Ascending aorta (tissue), 2 donors: Measurements from ENCODE around the gene F10. TPM values are rescaled to one million over a fixed set of nuclear protein-coding genes. Genes with fewer than 3 reads are reported as not detected.

Source experiments
- DNase-seq, 2 donors: peaks; one replicate each; pipeline ENCODE4 v3.0.0-alpha.2; 2019; ENCODE audit warnings: low spot score in 2 of 2
- H3K27ac ChIP-seq, 2 donors: fragments of 200-600 bp; sonication (generic); one replicate each; pipeline ENCODE4 v1.5.1; 2016 to 2017; ENCODE audit warnings: mild to moderate bottlenecking in 1 of 2
- H3K27me3 ChIP-seq: fragments of 200-600 bp; sonication (generic); one replicate; pipeline ENCODE4 v1.5.1; 2017
- H3K36me3 ChIP-seq, 2 donors: fragments of 200-600 bp; sonication (generic); one replicate each; pipeline ENCODE4 v1.5.1; 2016
- H3K4me1 ChIP-seq, 2 donors: fragments of 200-600 bp; sonication (generic); one replicate each; pipeline ENCODE4 v1.5.1; 2016 to 2017; ENCODE audit warnings: mild to moderate bottlenecking in 1 of 2
- H3K4me3 ChIP-seq, 2 donors: fragments of 200-600 bp; sonication (generic); one replicate each; pipeline ENCODE4 v1.5.1; 2016 to 2017; ENCODE audit warnings: mild to moderate bottlenecking in 1 of 2
- H3K9me3 ChIP-seq, 2 donors: fragments of 200-600 bp; sonication (generic); one replicate each; pipeline ENCODE4 v1.5.1; 2016
- intact Hi-C: fragments of 100-400 bp; cut with DNase I; formaldehyde crosslinking; loops from one replicate; pipeline ENCODE4 v1.15.1; 2023
- total RNA-seq: library from RNA; depleted of rRNA; stranded (reverse); fragments of >200 nt; gene quantifications from one replicate; pipeline ENCODE4 v1.1.0, GENCODE V29; 2016
- TF ChIP-seq, protein P1 (sequence below), 3 experiments: fragments of 200-600 bp in 2 of 3; fragments of 450-650 bp in 1 of 3; sonication (generic) in 2 of 3; IDR thresholded peaks; one replicate each; pipeline ENCODE4 v1.5.1; 2016 to 2019; ENCODE audit warnings: antibody characterized with exemption in 3 of 3, mild to moderate bottlenecking in 1 of 3, moderate library complexity in 1 of 3

The F10 gene
- total RNA-seq, 1 donor from 2014 or later, result 15.8 TPM

DNA sequence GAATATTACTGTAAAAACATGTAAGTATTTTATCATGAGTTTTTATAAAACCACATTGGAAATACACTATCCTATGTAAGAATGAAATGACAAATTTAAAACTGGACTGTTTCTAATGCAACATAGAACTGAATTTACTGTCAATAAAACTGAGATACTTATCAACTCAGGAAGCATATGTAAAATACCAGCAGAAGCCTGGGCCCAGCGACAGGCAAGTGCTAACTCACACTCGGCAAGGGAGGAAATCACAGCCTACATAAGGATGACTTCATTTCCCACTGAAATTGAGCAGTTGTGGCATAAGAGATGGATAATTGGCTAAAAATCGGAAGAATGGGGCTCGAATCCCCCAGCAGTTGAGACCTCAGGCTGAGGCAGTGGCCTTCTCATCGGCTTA, 47.9 kb downstream of the F10 start:
- DNase-seq, result no peak
- H3K4me3 ChIP-seq, result no peak overlapping the region
- no peak overlapping the region for H3K27ac ChIP-seq
- H3K27me3 ChIP-seq, result no peaks in the 10 kb centered on the region
- no peaks in the 10 kb centered on the region for H3K9me3 ChIP-seq
- intact Hi-C loops, result no loop called here
- H3K4me1 ChIP-seq, result no peaks in the 10 kb centered on the region
- TF ChIP-seq, protein P1, sequence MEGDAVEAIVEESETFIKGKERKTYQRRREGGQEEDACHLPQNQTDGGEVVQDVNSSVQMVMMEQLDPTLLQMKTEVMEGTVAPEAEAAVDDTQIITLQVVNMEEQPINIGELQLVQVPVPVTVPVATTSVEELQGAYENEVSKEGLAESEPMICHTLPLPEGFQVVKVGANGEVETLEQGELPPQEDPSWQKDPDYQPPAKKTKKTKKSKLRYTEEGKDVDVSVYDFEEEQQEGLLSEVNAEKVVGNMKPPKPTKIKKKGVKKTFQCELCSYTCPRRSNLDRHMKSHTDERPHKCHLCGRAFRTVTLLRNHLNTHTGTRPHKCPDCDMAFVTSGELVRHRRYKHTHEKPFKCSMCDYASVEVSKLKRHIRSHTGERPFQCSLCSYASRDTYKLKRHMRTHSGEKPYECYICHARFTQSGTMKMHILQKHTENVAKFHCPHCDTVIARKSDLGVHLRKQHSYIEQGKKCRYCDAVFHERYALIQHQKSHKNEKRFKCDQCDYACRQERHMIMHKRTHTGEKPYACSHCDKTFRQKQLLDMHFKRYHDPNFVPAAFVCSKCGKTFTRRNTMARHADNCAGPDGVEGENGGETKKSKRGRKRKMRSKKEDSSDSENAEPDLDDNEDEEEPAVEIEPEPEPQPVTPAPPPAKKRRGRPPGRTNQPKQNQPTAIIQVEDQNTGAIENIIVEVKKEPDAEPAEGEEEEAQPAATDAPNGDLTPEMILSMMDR (IDR thresholded peaks at IDR 0.05), result no peak
- H3K36me3 ChIP-seq, result peaks cover 20 to 33% of the 10 kb centered on the region in 2 donors

DNA sequence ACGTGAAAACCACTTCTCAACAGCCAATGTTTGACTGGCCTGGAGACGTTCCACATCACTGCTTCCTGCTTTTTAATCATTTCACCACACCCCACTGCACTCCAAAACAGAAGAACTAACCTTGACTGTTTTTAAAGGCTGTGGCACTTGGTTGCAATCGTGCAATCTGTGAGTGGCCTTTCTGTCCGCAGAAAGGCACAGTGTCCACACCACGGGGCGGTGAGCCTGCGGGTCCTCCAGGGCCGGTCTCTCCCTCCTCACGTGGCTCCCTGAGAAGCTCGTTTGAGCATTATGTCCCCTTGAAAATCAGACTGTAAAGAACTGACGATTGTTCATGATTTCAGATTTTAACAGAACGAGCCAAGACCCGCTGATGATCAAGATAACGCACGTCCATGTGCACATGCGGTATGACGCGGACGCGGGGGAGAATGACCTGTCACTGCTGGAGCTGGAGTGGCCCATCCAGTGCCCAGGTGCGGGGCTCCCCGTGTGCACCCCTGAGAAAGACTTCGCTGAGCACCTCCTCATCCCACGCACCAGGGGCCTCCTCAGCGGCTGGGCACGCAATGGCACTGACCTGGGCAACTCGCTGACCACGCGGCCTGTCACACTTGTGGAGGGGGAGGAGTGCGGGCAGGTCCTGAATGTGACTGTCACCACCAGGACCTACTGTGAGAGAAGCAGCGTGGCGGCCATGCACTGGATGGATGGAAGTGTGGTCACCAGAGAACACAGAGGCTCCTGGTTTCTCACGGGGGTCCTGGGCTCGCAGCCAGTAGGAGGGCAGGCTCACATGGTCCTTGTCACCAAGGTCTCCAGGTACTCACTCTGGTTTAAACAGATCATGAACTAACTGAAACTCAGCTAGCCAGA, 48.9 kb downstream of the F10 start:
- Histone ChIP-seq H3K27me3 (no peaks in the 10 kb centered on the region), H3K4me3 (no peak overlapping the region), H3K27ac (no peak overlapping the region), H3K36me3 (peaks cover 29 to 42% of the 10 kb centered on the region in 2 donors), H3K4me1 (no peaks in the 10 kb centered on the region), H3K9me3 (no peaks in the 10 kb centered on the region)
- TF ChIP-seq, protein P1 (IDR thresholded peaks at IDR 0.05), result no peak
- DNase-seq, result peak in 1 of 2 donors; percentile 37
- intact Hi-C loops, result no loop called here

DNA sequence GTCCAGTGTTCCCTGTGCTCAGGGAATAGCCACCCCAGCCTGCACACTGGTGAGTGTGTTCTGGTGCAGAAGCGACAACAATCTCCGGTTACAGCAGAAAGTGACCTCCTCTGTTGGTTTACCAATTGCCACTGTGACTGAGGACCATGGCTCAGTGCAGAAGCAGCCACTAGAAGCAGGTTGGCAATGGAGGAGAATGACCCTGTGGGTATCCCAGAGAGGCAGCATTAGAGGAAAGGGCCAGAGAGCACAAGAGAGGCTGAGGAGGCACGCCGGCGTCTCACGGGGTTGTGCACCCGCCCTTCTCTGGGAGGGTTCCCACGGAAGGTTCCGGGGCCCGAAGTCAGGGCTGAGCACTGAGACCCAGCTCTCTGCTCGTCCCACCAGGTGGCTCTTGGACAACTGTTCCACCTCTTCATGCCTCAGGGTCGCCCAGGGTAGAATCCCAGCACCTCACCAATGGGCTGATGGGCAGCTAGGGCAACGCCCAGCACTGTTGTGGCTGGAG, 49.9 kb downstream of the F10 start:
- Histone ChIP-seq H3K4me1 (no peaks in the 10 kb centered on the region), H3K9me3 (no peaks in the 10 kb centered on the region), H3K27me3 (no peaks in the 10 kb centered on the region), H3K27ac (no peak overlapping the region), H3K36me3 (peaks cover 39 to 52% of the 10 kb centered on the region in 2 donors), H3K4me3 (no peak overlapping the region)
- peak in 1 of 2 donors; percentile 51 for DNase-seq
- intact Hi-C loops, result no loop called here
- TF ChIP-seq, protein P1 (IDR thresholded peaks at IDR 0.05), result no peak

DNA sequence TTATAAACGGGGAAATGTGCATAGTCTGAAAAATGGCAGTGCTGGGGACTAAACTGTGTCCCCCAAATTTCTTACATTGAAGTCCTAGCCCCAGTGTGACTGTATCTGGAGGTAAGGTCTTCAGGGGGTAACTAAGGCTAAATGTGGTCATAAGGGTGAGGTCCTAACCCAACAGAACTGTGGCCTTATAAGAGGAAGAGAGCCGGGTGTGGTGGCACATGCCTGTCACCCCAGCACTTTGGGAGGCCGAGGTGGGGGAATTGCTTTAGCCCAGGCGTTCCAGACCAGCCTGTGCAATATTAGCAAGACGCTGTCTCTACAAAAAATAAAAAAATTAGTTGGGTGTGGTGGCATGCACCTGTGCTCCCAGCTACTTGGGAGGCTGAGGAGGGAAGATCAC, 53.7 kb downstream of the F10 start:
- TF ChIP-seq, protein P1 (IDR thresholded peaks at IDR 0.05), result no peak
- peaks cover 70 to 84% of the 10 kb centered on the region in 2 donors for H3K36me3 ChIP-seq
- H3K27ac ChIP-seq, result no peak overlapping the region

DNA sequence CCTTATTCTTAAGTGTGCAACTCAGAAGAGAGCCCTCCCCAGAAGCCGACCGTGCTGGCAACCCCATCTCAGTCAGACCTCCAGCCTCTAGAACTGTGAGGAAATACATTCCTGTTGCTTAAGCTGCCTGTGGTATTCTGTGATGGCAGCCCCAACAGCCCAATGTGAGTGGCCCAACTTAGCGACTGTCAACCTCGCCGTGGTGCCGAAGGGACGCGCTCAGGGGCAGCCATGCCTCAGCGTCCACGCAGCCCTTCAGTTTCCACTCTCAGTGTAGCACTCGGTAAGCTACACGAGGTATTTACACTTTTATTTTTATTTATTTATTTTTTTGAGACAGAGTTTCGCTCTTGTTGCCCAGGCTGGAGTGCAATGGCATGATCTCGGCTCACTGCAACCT, 54.2 kb downstream of the F10 start:
- intact Hi-C loops, result no loop called here
- Histone ChIP-seq H3K27me3 (no peaks in the 10 kb centered on the region), H3K4me3 (no peak overlapping the region), H3K27ac (no peak overlapping the region), H3K9me3 (no peaks in the 10 kb centered on the region), H3K36me3 (peaks cover 70 to 82% of the 10 kb centered on the region in 2 donors), H3K4me1 (no peaks in the 10 kb centered on the region)
- DNase-seq, result no peak
- TF ChIP-seq, protein P1 (IDR thresholded peaks at IDR 0.05), result no peak

More for the DNA sequence above, 53.7 kb downstream of the F10 start:
- intact Hi-C loops, result no loop called here
- no peaks in the 10 kb centered on the region for H3K9me3 ChIP-seq
- H3K27me3 ChIP-seq, result no peaks in the 10 kb centered on the region
- no peak for DNase-seq
- no peaks in the 10 kb centered on the region for H3K4me1 ChIP-seq
- no peak overlapping the region for H3K4me3 ChIP-seq
